ENCODE measurements around the gene AP1S2. TPM values are rescaled to one million over a fixed set of nuclear protein-coding genes. Genes with fewer than 3 reads are reported as not detected.

Gene AP1S2
- total and polyA plus RNA-seq, 2 of the 8 experiments (the other 6 are each of a cell fraction or from before 2014, with no cell fraction given), result 88.2 to 237 TPM

GRCh38 chrX:15849555-15849954 lies 5.1 kb downstream of the AP1S2 start:
- Histone ChIP-seq H3K56ac (replicated peaks; ENCODE audit: insufficient read length, low read depth, low read length) (no peak overlapping the region), H2AK5ac (ENCODE audit: low read depth, low read length) (no peak overlapping the region), H4K20me1 (replicated peaks in 1 of 2; ENCODE audit: control insufficient read depth in 1 of 2, insufficient read depth in 2 of 2, low read length in 2 of 2) (peaks cover 2 to 9% of the 10 kb centered on the region in 2 experiments), H3K27ac (ENCODE audit: low read depth, low read length) (no peak overlapping the region), H3K79me2 (ENCODE audit: control insufficient read depth in 1 of 2, insufficient read depth in 2 of 2, low read length in 2 of 2) (peaks cover 14 to 98% of the 10 kb centered on the region in 2 experiments), H3K9ac (replicated peaks in 1 of 4; ENCODE audit: extremely low read depth in 1 of 4, low read depth in 3 of 4, low read length in 3 of 4) (no peak overlapping the region), H3K36me3 (ENCODE audit: control insufficient read depth in 2 of 4, insufficient read depth in 4 of 4, low read length in 3 of 4) (peaks cover 7 to 92% (median 19%) of the 10 kb centered on the region in 4 experiments), H2BK12ac (ENCODE audit: low read depth, low read length) (no peak overlapping the region), H3K4me1 (replicated peaks in 1 of 4; ENCODE audit: control insufficient read depth in 3 of 4, insufficient read depth in 4 of 4, low read length in 3 of 4) (peaks cover 0 to 4% (median 1%) of the 10 kb centered on the region in 4 experiments; a peak in 3 of 7 replicates), H3K4me3 (ENCODE audit: extremely low read depth in 1 of 4, insufficient read depth in 2 of 4, low read depth in 3 of 4, low read length in 4 of 4) (peak overlapping the region in 2 of 4 experiments; percentile 5 to 99; a peak in 4 of 8 replicates), H2BK120ac (replicated peaks; ENCODE audit: low read depth, low read length) (no peak overlapping the region), H3K18ac (ENCODE audit: extremely low read depth, low read length) (no peak overlapping the region), H3K23me2 (ENCODE audit: low read depth, low read length) (no peaks in the 10 kb centered on the region), H2AFZ (ENCODE audit: low read length) (no peak overlapping the region), H4K91ac (replicated peaks; ENCODE audit: insufficient read length, low read length) (no peak overlapping the region), H2BK20ac (ENCODE audit: low read length) (no peak overlapping the region), H3K27me3 (replicated peaks in 1 of 4; ENCODE audit: control insufficient read depth in 3 of 4, extremely low read depth in 1 of 4, insufficient read depth in 3 of 4, low read length in 3 of 4) (no peaks in the 10 kb centered on the region), H2BK15ac (ENCODE audit: low read length) (no peak overlapping the region), H3K79me1 (ENCODE audit: low read depth, low read length) (no peaks in the 10 kb centered on the region), H3K9me3 (ENCODE audit: insufficient read depth in 2 of 2, low read depth in 1 of 2, low read length in 1 of 2) (no peaks in the 10 kb centered on the region), H3K23ac (ENCODE audit: insufficient read length) (no peak overlapping the region), H4K5ac (ENCODE audit: insufficient read length, low read depth, low read length) (no peak overlapping the region), H3K4me2 (ENCODE audit: insufficient read depth in 1 of 2, low read depth in 2 of 2, low read length in 2 of 2) (peak overlapping the region; percentile 28 to 84), H4K8ac (ENCODE audit: extremely low read depth, insufficient read depth, low read length) (no peak overlapping the region), H3K4ac (replicated peaks; ENCODE audit: insufficient read length, low read depth, low read length) (no peak overlapping the region), H2BK5ac (ENCODE audit: low read depth, low read length) (no peak overlapping the region), H3K14ac (ENCODE audit: insufficient read length) (no peak overlapping the region)
- peak in 2 of 3 experiments; percentile 11 to 34; a peak in 2 of 4 replicates for TF ChIP-seq CTCF (IDR thresholded peaks at IDR 0.05; ENCODE audit: control extremely low read depth in 1 of 3, insufficient read depth in 1 of 3, low read depth in 1 of 3, low read length in 3 of 3)
- TF ChIP-seq RAD21 (IDR thresholded peaks at IDR 0.05 in 1 of 2, conservative IDR thresholded peaks at IDR 0.05 in 1 of 2; ENCODE audit: low read depth in 2 of 2, low read length in 2 of 2), result peak; percentile 49 to 63
- no peak for TF ChIP-seq BRCA1 (IDR thresholded peaks at IDR 0.05; ENCODE audit: low read depth, low read length)
- POLR2A ChIA-PET (ENCODE audit: partially characterized antibody), result interaction anchor here (0.6 to 1.3 kb wide), 3 partner anchors 12 to 21 kb away, joined by 3 to 4 read pairs (median 4); no protein-coding TSS in a partner anchor
- WGBS, 2 experiments (ENCODE audit: extremely low coverage in 1 of 2, insufficient coverage in 1 of 2, insufficient read length in 1 of 2, insufficient replicate concordance in 2 of 2, low coverage in 1 of 2, low lambda C conversion rate in 2 of 2, missing lambda C conversion rate in 1 of 2), result 56% methylated on average over 5 of the region's 5 CpGs; no CpG with 5 or more reads in 1 of the 2 experiments
- CTCF ChIA-PET (ENCODE audit: partially characterized antibody), result interaction anchor here (0.6 to 2.8 kb wide), 16 partner anchors 13 to 712 kb away, joined by 3 to 10 read pairs (median 3); no protein-coding TSS in a partner anchor
- DNase-seq (ENCODE audit: low read depth in 1 of 2, low spot score in 2 of 2), result no peak
- no peak for FAIRE-seq
